KMS-11 (cell line): ENCODE data around the gene TACC3.

Source experiments
- H2AFZ ChIP-seq: fragments of 200-600 bp; sonication (generic); 2 replicates; pipeline ENCODE4 v1.6.1; 2016; ENCODE audit warnings: antibody characterized with exemption, mixed run types, low read depth
- H3K27ac ChIP-seq: fragments of 200-600 bp; sonication (generic); 2 replicates; pipeline ENCODE4 v1.6.1; 2016; ENCODE audit warnings: mild to moderate bottlenecking, mixed run types
- H3K27me3 ChIP-seq: fragments of 200-600 bp; sonication (generic); 2 replicates; pipeline ENCODE4 v1.6.1; 2017; ENCODE audit warnings: mild to moderate bottlenecking, low read depth, mixed run types, moderate library complexity; ENCODE audit not compliant: insufficient read depth
- H3K36me3 ChIP-seq: fragments of 200-600 bp; sonication (generic); 2 replicates; pipeline ENCODE4 v1.6.1; 2017; ENCODE audit warnings: mild to moderate bottlenecking, mixed run types; ENCODE audit not compliant: insufficient read depth
- H3K4me1 ChIP-seq: fragments of 200-600 bp; sonication (generic); 2 replicates; pipeline ENCODE4 v1.6.1; 2016; ENCODE audit warnings: mild to moderate bottlenecking, low read depth, mixed run types; ENCODE audit not compliant: poor library complexity, severe bottlenecking
- H3K4me2 ChIP-seq: fragments of 200-600 bp; sonication (generic); 2 replicates; pipeline ENCODE4 v1.7.0; 2016; ENCODE audit warnings: mild to moderate bottlenecking, mixed run types
- H3K4me3 ChIP-seq: fragments of 200-600 bp; sonication (generic); IDR thresholded peaks from 2 replicates; pipeline ENCODE4 v1.6.1; 2017; ENCODE audit warnings: low read depth, low read length, mixed read lengths; ENCODE audit not compliant: insufficient read depth
- H3K79me2 ChIP-seq: fragments of 200-600 bp; sonication (generic); 2 replicates; pipeline ENCODE4 v1.6.1; 2016; ENCODE audit warnings: low read depth, mixed run types; ENCODE audit not compliant: insufficient read depth
- H3K9ac ChIP-seq: fragments of 200-600 bp; sonication (generic); 2 replicates; pipeline ENCODE4 v1.6.1; 2016; ENCODE audit warnings: mild to moderate bottlenecking, mixed run types
- H4K20me1 ChIP-seq: fragments of 200-600 bp; sonication (generic); 2 replicates; pipeline ENCODE4 v1.6.1; 2016; ENCODE audit warnings: mild to moderate bottlenecking, mixed run types; ENCODE audit not compliant: insufficient read depth
- CTCF ChIP-seq: fragments of 200-600 bp; sonication (generic); conservative IDR thresholded peaks from 2 replicates; pipeline ENCODE4 v1.6.1; 2017; ENCODE audit warnings: low read depth, mild to moderate bottlenecking, antibody characterized with exemption, low read length, moderate library complexity, mixed read lengths

TACC3 gene

GRCh38 chr4:1740021-1740545 lies 18.8 kb downstream of the TACC3 start:
- Histone ChIP-seq H3K36me3 (no peaks in the 10 kb centered on the region), H3K27me3 (no peaks in the 10 kb centered on the region), H3K4me2 (no peak overlapping the region), H3K9ac (no peak overlapping the region), H3K4me3 (no peak overlapping the region), H3K27ac (no peak overlapping the region), H3K4me1 (no peaks in the 10 kb centered on the region), H4K20me1 (no peaks in the 10 kb centered on the region), H2AFZ (no peak overlapping the region), H3K79me2 (no peaks in the 10 kb centered on the region)
- no peak for TF ChIP-seq CTCF

- H3K27me3 ChIP-seq: no peaks in the 10 kb centered on the region
- no peaks in the 10 kb centered on the region for H3K4me1 ChIP-seq
- H3K79me2 ChIP-seq: no peaks in the 10 kb centered on the region
- H3K27ac ChIP-seq: no peak overlapping the region
- H3K36me3 ChIP-seq: no peaks in the 10 kb centered on the region
- H3K9ac ChIP-seq: no peak overlapping the region
- TF ChIP-seq CTCF: no peak
- H3K4me2 ChIP-seq: no peak overlapping the region
- no peak overlapping the region for H2AFZ ChIP-seq
- H3K4me3 ChIP-seq: no peak overlapping the region
- no peaks in the 10 kb centered on the region for H4K20me1 ChIP-seq
Measured at GRCh38 chr4:1741208-1741607, 19.9 kb downstream of the TACC3 start.

GRCh38 chr4:1743551-1743950 lies 22.2 kb downstream of the TACC3 start:
- Histone ChIP-seq H3K4me2 (no peak overlapping the region), H3K27ac (no peak overlapping the region), H2AFZ (no peak overlapping the region), H3K79me2 (no peaks in the 10 kb centered on the region), H3K9ac (no peak overlapping the region), H3K4me1 (no peaks in the 10 kb centered on the region), H4K20me1 (no peaks in the 10 kb centered on the region), H3K36me3 (no peaks in the 10 kb centered on the region), H3K4me3 (no peak overlapping the region), H3K27me3 (no peaks in the 10 kb centered on the region)
- no peak for TF ChIP-seq CTCF

GRCh38 chr4:1743975-1744374 lies 22.7 kb downstream of the TACC3 start:
- no peaks in the 10 kb centered on the region for H3K27me3 ChIP-seq
- no peak for TF ChIP-seq CTCF
- H4K20me1 ChIP-seq: no peaks in the 10 kb centered on the region
- no peak overlapping the region for H3K9ac ChIP-seq
- no peak overlapping the region for H3K4me2 ChIP-seq
- no peak overlapping the region for H3K4me3 ChIP-seq
- no peaks in the 10 kb centered on the region for H3K79me2 ChIP-seq
- no peak overlapping the region for H2AFZ ChIP-seq
- H3K4me1 ChIP-seq: no peaks in the 10 kb centered on the region
- H3K27ac ChIP-seq: no peak overlapping the region
- no peaks in the 10 kb centered on the region for H3K36me3 ChIP-seq
